PC-3 (cell line): ENCODE measurements around the gene ZCCHC24. TPM values are rescaled to one million over a fixed set of nuclear protein-coding genes. Genes with fewer than 3 reads are reported as not detected.

Source experiments
- ATAC-seq: fragments of 200-7000 bp; cut with Tn5 transposase; 2 replicates; pipeline ENCODE4 v1.9.1; 2020; ENCODE audit warnings: mild to moderate bottlenecking, moderate library complexity
- BruUV-seq: library from RNA; stranded (reverse); fragments of 400-500 nt; replicated peaks from 2 replicates; lab custom pipeline; 2021; lab: Mats Ljungman, UMichigan
- CTCF ChIA-PET: fragments of 300-600 bp; sonication (Branson Sonifier 250); formaldehyde crosslinking; loops from one replicate; lab custom pipeline; 2022; ENCODE audit warnings: antibody characterized with exemption; lab: Charles Lee
- POLR2A ChIA-PET: fragments of 300-600 bp; sonication (Branson Sonifier 250); formaldehyde crosslinking; loops from one replicate; lab custom pipeline; 2022; ENCODE audit warnings: antibody characterized with exemption; ENCODE audit not compliant: unreplicated experiment; lab: Charles Lee
- DNase-seq: peaks from one replicate; pipeline ENCODE4 v3.0.0-alpha.2; 2015
- H2AFZ ChIP-seq: fragments of 300-600 bp; sonication (generic); 2 replicates; pipeline ENCODE4 v1.6.0; 2016; ENCODE audit warnings: antibody characterized with exemption, low read length
- H3F3A ChIP-seq: fragments of 300-600 bp; sonication (generic); one replicate; pipeline ENCODE4 v1.6.0; 2017; ENCODE audit warnings: antibody characterized with exemption, low read length, control low read depth, mild to moderate bottlenecking; ENCODE audit not compliant: unreplicated experiment
- H3K27ac ChIP-seq: fragments of 300-600 bp; sonication (generic); 2 replicates; pipeline ENCODE4 v1.5.1; 2016; ENCODE audit warnings: mild to moderate bottlenecking, low read length
- H3K27me3 ChIP-seq: fragments of 300-600 bp; sonication (generic); 2 replicates; pipeline ENCODE4 v1.6.1; 2016; ENCODE audit warnings: low read length, mixed read lengths
- H3K36me3 ChIP-seq: fragments of 300-600 bp; sonication (generic); 2 replicates; pipeline ENCODE4 v1.6.1; 2016; ENCODE audit warnings: low read depth, mixed run types, low read length, mixed read lengths
- H3K4me1 ChIP-seq: fragments of 300-600 bp; sonication (generic); 2 replicates; pipeline ENCODE4 v1.5.1; 2016; ENCODE audit warnings: low read length; ENCODE audit not compliant: insufficient read depth
- H3K4me2 ChIP-seq: fragments of 300-600 bp; sonication (generic); 2 replicates; pipeline ENCODE4 v1.6.0; 2016; ENCODE audit warnings: low read length
- H3K4me3 ChIP-seq: fragments of 300-600 bp; sonication (generic); 2 replicates; pipeline ENCODE4 v1.5.1; 2016; ENCODE audit warnings: mild to moderate bottlenecking, low read length, mixed read lengths
- H3K79me2 ChIP-seq: fragments of 300-600 bp; sonication (generic); 2 replicates; pipeline ENCODE4 v1.6.1; 2017; ENCODE audit warnings: low read length, mixed read lengths
- H3K9ac ChIP-seq: fragments of 300-600 bp; sonication (generic); 2 replicates; pipeline ENCODE4 v1.6.0; 2016; ENCODE audit warnings: mild to moderate bottlenecking, low read length
- H3K9me2 ChIP-seq: fragments of 300-600 bp; sonication (generic); replicated peaks from 2 replicates; pipeline ENCODE4 v1.6.1; 2016; ENCODE audit warnings: mixed run types, low read length, mixed read lengths
- H3K9me3 ChIP-seq: fragments of 300-600 bp; sonication (generic); 2 replicates; pipeline ENCODE4 v1.6.1; 2016; ENCODE audit warnings: low read length, mixed read lengths
- H4K20me1 ChIP-seq: fragments of 300-600 bp; sonication (generic); 2 replicates; pipeline ENCODE4 v1.6.1; 2016; ENCODE audit warnings: low read length, mixed read lengths
- EZH2 ChIP-seq: fragments of 300-600 bp; sonication (generic); IDR thresholded peaks from one replicate; pipeline ENCODE4 v1.6.1; 2017; ENCODE audit warnings: antibody characterized with exemption, mild to moderate bottlenecking, low read length; ENCODE audit not compliant: unreplicated experiment
- EZH2phosphoT487 ChIP-seq: fragments of 300-600 bp; sonication (generic); IDR thresholded peaks from 2 replicates; pipeline ENCODE4 v1.6.1; 2018; ENCODE audit warnings: mild to moderate bottlenecking, antibody characterized with exemption, low read length, borderline replicate concordance
- intact Hi-C: fragments of 100-400 bp; cut with micrococcal nuclease; formaldehyde crosslinking; loops from 2 replicates; pipeline ENCODE4 v1.9.0; 2023
- total RNA-seq: library from RNA; depleted of rRNA; stranded (reverse); fragments of >200 nt; gene quantifications from 2 replicates; pipeline ENCODE4 v1.2.3, GENCODE V29; 2014
- TF ChIP-seq, protein P1 (sequence below): fragments of 300-600 bp; sonication (generic); conservative IDR thresholded peaks from 2 replicates; pipeline ENCODE4 v1.5.1; 2017; ENCODE audit warnings: antibody characterized with exemption, low read depth, mild to moderate bottlenecking, low read length

The ZCCHC24 gene
- total RNA-seq, 1 experiment from 2014 or later = 32.9 TPM

DNA sequence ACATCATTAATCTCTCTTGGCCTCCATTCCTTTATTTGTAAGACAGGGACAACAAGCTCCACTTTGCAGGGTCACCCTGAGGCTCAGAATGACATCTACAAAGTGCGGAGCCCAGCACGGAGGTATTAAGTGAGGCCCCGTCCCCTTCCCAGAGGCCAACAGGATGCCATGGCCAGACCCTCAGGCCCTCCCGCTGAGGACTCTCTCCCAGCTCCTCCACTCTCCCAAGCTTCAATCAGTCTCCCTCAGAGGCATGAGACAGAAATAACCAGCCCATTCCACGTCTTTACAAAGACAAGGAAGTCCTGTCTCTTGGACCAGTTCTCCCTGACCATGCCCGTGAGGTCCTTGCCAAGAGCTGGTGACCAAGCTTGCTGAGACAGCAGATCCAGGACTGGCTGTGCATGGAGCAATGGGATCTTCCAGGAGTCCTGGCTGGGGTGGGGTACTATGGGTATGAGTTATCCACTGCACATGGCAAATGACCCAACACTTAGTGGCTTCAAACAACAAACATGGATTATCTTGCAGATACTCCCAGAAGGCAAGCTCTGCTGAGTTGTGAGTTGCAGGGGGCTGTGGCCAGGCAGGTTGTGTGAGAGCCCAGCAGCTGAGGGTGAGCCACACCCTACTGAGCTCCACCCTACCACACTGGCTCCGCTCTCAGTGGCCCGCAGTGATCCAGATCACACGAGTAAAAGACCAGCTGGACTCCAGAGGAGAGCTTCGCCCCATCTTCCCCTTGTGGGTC, 102.4 kb downstream of the ZCCHC24 start:
- Histone ChIP-seq H3K4me2 (no peak overlapping the region), H2AFZ (no peak overlapping the region), H3K79me2 (peaks cover 7% of the 10 kb centered on the region), H4K20me1 (peaks cover 3% of the 10 kb centered on the region), H3K4me1 (peaks cover 12% of the 10 kb centered on the region), H3K9me3 (no peaks in the 10 kb centered on the region), H3K4me3 (no peak overlapping the region), H3K9ac (no peak overlapping the region), H3K27ac (no peak overlapping the region), H3K27me3 (no peaks in the 10 kb centered on the region), H3K36me3 (no peaks in the 10 kb centered on the region), H3K9me2 (no peaks in the 10 kb centered on the region), H3F3A (no peaks in the 10 kb centered on the region)
- ChIA-PET CTCF (interaction anchor here (1.3 kb wide), 1 partner anchor 32 kb away, joined by 7 read pairs; no protein-coding TSS in a partner anchor), POLR2A (interaction anchor here (0.5 to 0.8 kb wide), 2 partner anchors 45 to 799 kb away, joined by 3 to 7 read pairs; no protein-coding TSS in a partner anchor)
- BruUV-seq = no TSS peak
- no peak for TF ChIP-seq EZH2phosphoT487
- no peak for TF ChIP-seq EZH2
- TF ChIP-seq, protein P1, sequence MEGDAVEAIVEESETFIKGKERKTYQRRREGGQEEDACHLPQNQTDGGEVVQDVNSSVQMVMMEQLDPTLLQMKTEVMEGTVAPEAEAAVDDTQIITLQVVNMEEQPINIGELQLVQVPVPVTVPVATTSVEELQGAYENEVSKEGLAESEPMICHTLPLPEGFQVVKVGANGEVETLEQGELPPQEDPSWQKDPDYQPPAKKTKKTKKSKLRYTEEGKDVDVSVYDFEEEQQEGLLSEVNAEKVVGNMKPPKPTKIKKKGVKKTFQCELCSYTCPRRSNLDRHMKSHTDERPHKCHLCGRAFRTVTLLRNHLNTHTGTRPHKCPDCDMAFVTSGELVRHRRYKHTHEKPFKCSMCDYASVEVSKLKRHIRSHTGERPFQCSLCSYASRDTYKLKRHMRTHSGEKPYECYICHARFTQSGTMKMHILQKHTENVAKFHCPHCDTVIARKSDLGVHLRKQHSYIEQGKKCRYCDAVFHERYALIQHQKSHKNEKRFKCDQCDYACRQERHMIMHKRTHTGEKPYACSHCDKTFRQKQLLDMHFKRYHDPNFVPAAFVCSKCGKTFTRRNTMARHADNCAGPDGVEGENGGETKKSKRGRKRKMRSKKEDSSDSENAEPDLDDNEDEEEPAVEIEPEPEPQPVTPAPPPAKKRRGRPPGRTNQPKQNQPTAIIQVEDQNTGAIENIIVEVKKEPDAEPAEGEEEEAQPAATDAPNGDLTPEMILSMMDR = no peak
- intact Hi-C loops = no loop called here
- ATAC-seq (no peak), DNase-seq (peak; percentile 61)

DNA sequence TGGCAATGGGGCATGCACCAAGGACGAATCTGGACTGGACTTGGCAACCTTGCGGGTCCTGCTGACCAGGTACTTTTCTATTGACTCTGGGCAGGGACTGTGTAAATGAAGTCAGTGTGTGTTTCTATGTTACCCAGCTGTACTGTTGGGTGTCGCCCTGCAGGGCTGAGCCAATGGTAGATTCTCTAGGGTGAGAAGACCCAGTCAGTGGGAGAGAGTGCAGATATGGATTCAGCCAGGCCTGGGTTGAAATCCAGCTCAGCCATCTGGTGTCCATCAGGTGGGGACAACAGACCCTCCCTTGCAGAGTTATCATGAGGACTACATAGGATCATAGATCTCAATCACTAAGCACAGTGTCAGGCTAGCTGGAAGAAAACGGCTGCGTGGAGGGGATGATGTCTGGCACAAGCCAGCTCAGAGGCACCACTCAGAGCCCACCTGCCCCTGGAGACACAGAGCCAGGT, 103.1 kb downstream of the ZCCHC24 start:
- Histone ChIP-seq H3K4me1 (peaks cover 8% of the 10 kb centered on the region), H3K4me2 (no peak overlapping the region), H4K20me1 (no peaks in the 10 kb centered on the region), H3K79me2 (peaks cover under 1% of the 10 kb centered on the region; the same call in 1 of the 2 replicates), H3K9me3 (no peaks in the 10 kb centered on the region), H2AFZ (no peak overlapping the region), H3K27me3 (no peaks in the 10 kb centered on the region), H3K9ac (no peak overlapping the region), H3K27ac (no peak overlapping the region), H3K4me3 (no peak overlapping the region), H3K9me2 (no peaks in the 10 kb centered on the region), H3F3A (no peaks in the 10 kb centered on the region), H3K36me3 (no peaks in the 10 kb centered on the region)
- DNase-seq = no peak
- BruUV-seq = no TSS peak
- ChIA-PET CTCF (interaction anchor here (1.3 kb wide), 1 partner anchor 32 kb away, joined by 7 read pairs; no protein-coding TSS in a partner anchor), POLR2A (interaction anchor here (0.8 kb wide), 1 partner anchor 800 kb away, joined by 7 read pairs; no protein-coding TSS in a partner anchor)
- intact Hi-C loops = no loop called here
- no peak for ATAC-seq
- TF ChIP-seq EZH2phosphoT487 (no peak), EZH2 (no peak)
- TF ChIP-seq, protein P1 = no peak
